GM06990 (cell line): ENCODE results near the gene ULK3.

ENCODE experiments used
- DNase-seq: peaks from one replicate; pipeline ENCODE4 v3.0.0-alpha.2; 2011; ENCODE audit not compliant: insufficient read length; ENCODE audit errors: extremely low read depth
- H3K27me3 ChIP-seq: replicated peaks from 2 replicates; pipeline ENCODE4 v1.6.0; 2011; ENCODE audit warnings: low read length; ENCODE audit not compliant: control insufficient read depth, insufficient read depth
- H3K36me3 ChIP-seq: 2 replicates; pipeline ENCODE4 v1.5.1; 2011; ENCODE audit warnings: low read length; ENCODE audit not compliant: control insufficient read depth, insufficient read depth
- H3K4me3 ChIP-seq: replicated peaks from 2 replicates; pipeline ENCODE4 v1.5.1; 2011; ENCODE audit warnings: low read depth, mild to moderate bottlenecking, control low read depth, low read length
- TF ChIP-seq, protein P1 (sequence below): IDR thresholded peaks from 2 replicates; pipeline ENCODE4 v1.5.1; 2011; ENCODE audit warnings: low read length, control low read depth, mild to moderate bottlenecking, inconsistent platforms; ENCODE audit not compliant: insufficient read depth, poor library complexity, severe bottlenecking

ULK3 gene

GRCh38 chr15:74793135-74794028 lies 49.6 kb downstream of the ULK3 start:
- H3K4me3 ChIP-seq = no peak overlapping the region
- H3K36me3 ChIP-seq = peaks cover 19% of the 10 kb centered on the region
- DNase-seq = no peak
- TF ChIP-seq, protein P1, sequence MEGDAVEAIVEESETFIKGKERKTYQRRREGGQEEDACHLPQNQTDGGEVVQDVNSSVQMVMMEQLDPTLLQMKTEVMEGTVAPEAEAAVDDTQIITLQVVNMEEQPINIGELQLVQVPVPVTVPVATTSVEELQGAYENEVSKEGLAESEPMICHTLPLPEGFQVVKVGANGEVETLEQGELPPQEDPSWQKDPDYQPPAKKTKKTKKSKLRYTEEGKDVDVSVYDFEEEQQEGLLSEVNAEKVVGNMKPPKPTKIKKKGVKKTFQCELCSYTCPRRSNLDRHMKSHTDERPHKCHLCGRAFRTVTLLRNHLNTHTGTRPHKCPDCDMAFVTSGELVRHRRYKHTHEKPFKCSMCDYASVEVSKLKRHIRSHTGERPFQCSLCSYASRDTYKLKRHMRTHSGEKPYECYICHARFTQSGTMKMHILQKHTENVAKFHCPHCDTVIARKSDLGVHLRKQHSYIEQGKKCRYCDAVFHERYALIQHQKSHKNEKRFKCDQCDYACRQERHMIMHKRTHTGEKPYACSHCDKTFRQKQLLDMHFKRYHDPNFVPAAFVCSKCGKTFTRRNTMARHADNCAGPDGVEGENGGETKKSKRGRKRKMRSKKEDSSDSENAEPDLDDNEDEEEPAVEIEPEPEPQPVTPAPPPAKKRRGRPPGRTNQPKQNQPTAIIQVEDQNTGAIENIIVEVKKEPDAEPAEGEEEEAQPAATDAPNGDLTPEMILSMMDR = peak; percentile 78
- H3K27me3 ChIP-seq = no peaks in the 10 kb centered on the region

DNA sequence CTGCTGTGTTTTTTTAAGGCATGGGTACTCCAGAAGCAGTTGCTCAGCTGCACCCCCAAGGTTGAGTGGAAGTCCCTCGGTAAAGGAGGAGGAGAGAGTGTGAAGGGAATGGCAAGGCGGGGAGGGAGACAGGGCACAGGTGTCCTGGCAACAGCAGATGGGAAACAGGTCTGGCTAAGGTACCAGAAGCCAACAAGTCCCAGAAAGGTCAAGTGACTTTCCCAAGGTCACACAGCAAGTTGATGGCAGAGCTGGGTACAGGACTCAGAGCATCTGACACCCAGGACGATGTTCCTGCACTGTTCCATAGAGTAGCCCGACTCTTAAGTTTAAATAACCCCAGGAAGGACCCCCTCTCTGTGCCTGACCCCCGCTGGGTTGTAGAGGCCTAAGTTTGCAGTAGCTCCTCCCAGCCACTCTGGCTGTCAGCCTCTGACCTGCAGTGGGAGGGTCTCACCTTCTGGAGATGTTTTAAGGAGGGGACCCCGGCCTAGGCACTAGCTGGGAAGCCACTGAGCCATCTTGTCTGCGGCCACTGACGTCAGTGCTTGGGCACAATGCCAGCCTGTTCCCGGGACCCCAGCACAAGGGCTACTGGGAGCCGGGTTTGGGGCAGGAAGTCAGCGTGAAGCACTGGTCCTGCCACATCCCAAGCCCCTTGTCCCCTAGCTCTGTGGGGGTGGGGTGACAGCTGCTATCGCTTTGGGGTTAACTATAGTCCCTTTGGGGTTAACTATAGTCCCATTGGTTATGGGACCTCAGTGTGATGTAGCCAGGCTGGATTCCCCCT lies 50.5 kb downstream of the ULK3 start:
- peak overlapping the region; percentile 29; the same call in 1 of the 2 replicates for H3K4me3 ChIP-seq
- H3K27me3 ChIP-seq = no peaks in the 10 kb centered on the region
- no peak for DNase-seq
- H3K36me3 ChIP-seq = peaks cover 17% of the 10 kb centered on the region
- TF ChIP-seq, protein P1 = no peak

- peaks cover 17% of the 10 kb centered on the region for H3K36me3 ChIP-seq
- TF ChIP-seq, protein P1 = no peak
- H3K27me3 ChIP-seq = no peaks in the 10 kb centered on the region
- no peak for DNase-seq
- peak overlapping the region; percentile 29 for H3K4me3 ChIP-seq
These were observed 51.3 kb downstream of the ULK3 start for GRCh38 chr15:74791667-74792066.

DNA sequence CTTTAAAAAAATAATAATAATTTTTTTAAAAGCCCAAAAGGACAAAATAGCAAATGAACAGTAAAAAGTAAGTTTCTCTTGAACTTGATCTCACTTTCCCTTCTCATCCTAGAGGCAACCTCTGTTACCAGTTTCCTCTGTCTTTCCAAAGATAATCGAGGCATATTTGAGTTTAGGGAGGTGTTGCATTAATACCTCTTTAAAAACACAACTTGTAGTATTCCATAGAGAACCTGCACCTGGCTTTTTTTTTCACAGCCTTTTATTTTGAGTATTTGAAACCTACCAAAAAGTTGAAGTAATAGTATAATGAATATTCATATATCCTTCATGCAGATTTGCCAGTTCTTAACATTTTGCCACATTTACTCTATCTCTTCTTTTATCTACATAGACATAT lies 51.9 kb downstream of the ULK3 start:
- H3K36me3 ChIP-seq = peaks cover 17% of the 10 kb centered on the region
- peak overlapping the region; percentile 98; the same call in 1 of the 2 replicates for H3K4me3 ChIP-seq
- H3K27me3 ChIP-seq = no peaks in the 10 kb centered on the region
- TF ChIP-seq, protein P1 = no peak
- no peak for DNase-seq

DNA sequence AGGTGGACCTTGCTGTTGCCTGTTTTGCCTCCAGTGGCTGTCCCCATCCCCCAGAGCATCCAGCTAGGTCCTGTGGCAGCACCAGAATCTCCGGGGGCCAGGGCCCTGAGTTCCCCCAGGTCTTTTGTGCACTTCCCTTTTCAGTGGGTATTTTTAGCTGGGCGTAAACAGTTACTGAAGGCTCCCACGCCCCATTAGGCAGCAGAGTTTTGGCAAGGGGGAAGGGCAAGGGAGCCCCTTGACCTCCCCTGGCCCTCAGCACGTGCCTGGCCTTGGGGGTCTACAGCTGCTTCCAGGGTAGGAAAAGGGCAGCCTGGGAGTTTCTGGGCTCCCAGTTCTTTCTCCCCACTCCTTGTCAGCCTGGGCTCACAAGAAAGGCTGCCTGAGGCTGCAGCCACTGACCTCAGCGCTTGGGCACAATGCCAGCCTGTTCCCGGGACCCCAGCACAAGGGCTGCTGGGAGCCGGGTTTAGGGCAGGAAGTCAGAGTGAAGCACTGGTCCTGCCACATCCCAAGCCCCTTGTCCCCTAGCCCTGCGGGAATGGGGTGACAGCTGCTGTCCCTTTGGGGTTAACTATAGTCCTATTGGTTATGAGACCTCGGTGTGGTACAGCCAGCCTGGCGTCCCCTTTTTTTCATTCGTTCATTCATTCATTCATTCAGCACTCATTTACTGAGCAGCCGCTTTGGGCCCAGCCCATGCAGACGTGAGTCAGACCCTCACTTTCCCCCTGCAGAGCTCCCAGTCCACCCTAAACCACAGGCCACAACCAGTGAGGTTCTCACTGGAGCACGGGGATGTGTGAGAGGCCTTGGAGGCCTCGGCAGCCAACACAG lies 52.7 kb downstream of the ULK3 start:
- peaks cover 20% of the 10 kb centered on the region for H3K36me3 ChIP-seq
- H3K27me3 ChIP-seq = no peaks in the 10 kb centered on the region
- peak overlapping the region; percentile 98 for H3K4me3 ChIP-seq
- DNase-seq = peak; percentile 82
- TF ChIP-seq, protein P1 = no peak
